PC-3 (cell line): Measurements from ENCODE around the gene MAPK8. TPM values are rescaled to one million over a fixed set of nuclear protein-coding genes. Genes with fewer than 3 reads are reported as not detected.

Experiments used
- ATAC-seq: fragments of 200-7000 bp; cut with Tn5 transposase; 2 replicates; pipeline ENCODE4 v1.9.1; 2020; ENCODE audit warnings: mild to moderate bottlenecking, moderate library complexity
- BruUV-seq: library from RNA; stranded (reverse); fragments of 400-500 nt; replicated peaks from 2 replicates; lab custom pipeline; 2021; lab: Mats Ljungman, UMichigan
- CTCF ChIA-PET: fragments of 300-600 bp; sonication (Branson Sonifier 250); formaldehyde crosslinking; loops from one replicate; lab custom pipeline; 2022; ENCODE audit warnings: antibody characterized with exemption; lab: Charles Lee
- POLR2A ChIA-PET: fragments of 300-600 bp; sonication (Branson Sonifier 250); formaldehyde crosslinking; loops from one replicate; lab custom pipeline; 2022; ENCODE audit warnings: antibody characterized with exemption; ENCODE audit not compliant: unreplicated experiment; lab: Charles Lee
- DNase-seq: peaks from one replicate; pipeline ENCODE4 v3.0.0-alpha.2; 2015
- H2AFZ ChIP-seq: fragments of 300-600 bp; sonication (generic); 2 replicates; pipeline ENCODE4 v1.6.0; 2016; ENCODE audit warnings: antibody characterized with exemption, low read length
- H3F3A ChIP-seq: fragments of 300-600 bp; sonication (generic); one replicate; pipeline ENCODE4 v1.6.0; 2017; ENCODE audit warnings: antibody characterized with exemption, low read length, control low read depth, mild to moderate bottlenecking; ENCODE audit not compliant: unreplicated experiment
- H3K27ac ChIP-seq: fragments of 300-600 bp; sonication (generic); 2 replicates; pipeline ENCODE4 v1.5.1; 2016; ENCODE audit warnings: mild to moderate bottlenecking, low read length
- H3K27me3 ChIP-seq: fragments of 300-600 bp; sonication (generic); 2 replicates; pipeline ENCODE4 v1.6.1; 2016; ENCODE audit warnings: low read length, mixed read lengths
- H3K36me3 ChIP-seq: fragments of 300-600 bp; sonication (generic); 2 replicates; pipeline ENCODE4 v1.6.1; 2016; ENCODE audit warnings: low read depth, mixed run types, low read length, mixed read lengths
- H3K4me1 ChIP-seq: fragments of 300-600 bp; sonication (generic); 2 replicates; pipeline ENCODE4 v1.5.1; 2016; ENCODE audit warnings: low read length; ENCODE audit not compliant: insufficient read depth
- H3K4me2 ChIP-seq: fragments of 300-600 bp; sonication (generic); 2 replicates; pipeline ENCODE4 v1.6.0; 2016; ENCODE audit warnings: low read length
- H3K4me3 ChIP-seq: fragments of 300-600 bp; sonication (generic); 2 replicates; pipeline ENCODE4 v1.5.1; 2016; ENCODE audit warnings: mild to moderate bottlenecking, low read length, mixed read lengths
- H3K79me2 ChIP-seq: fragments of 300-600 bp; sonication (generic); 2 replicates; pipeline ENCODE4 v1.6.1; 2017; ENCODE audit warnings: low read length, mixed read lengths
- H3K9ac ChIP-seq: fragments of 300-600 bp; sonication (generic); 2 replicates; pipeline ENCODE4 v1.6.0; 2016; ENCODE audit warnings: mild to moderate bottlenecking, low read length
- H3K9me2 ChIP-seq: fragments of 300-600 bp; sonication (generic); replicated peaks from 2 replicates; pipeline ENCODE4 v1.6.1; 2016; ENCODE audit warnings: mixed run types, low read length, mixed read lengths
- H3K9me3 ChIP-seq: fragments of 300-600 bp; sonication (generic); 2 replicates; pipeline ENCODE4 v1.6.1; 2016; ENCODE audit warnings: low read length, mixed read lengths
- H4K20me1 ChIP-seq: fragments of 300-600 bp; sonication (generic); 2 replicates; pipeline ENCODE4 v1.6.1; 2016; ENCODE audit warnings: low read length, mixed read lengths
- EZH2 ChIP-seq: fragments of 300-600 bp; sonication (generic); IDR thresholded peaks from one replicate; pipeline ENCODE4 v1.6.1; 2017; ENCODE audit warnings: antibody characterized with exemption, mild to moderate bottlenecking, low read length; ENCODE audit not compliant: unreplicated experiment
- EZH2phosphoT487 ChIP-seq: fragments of 300-600 bp; sonication (generic); IDR thresholded peaks from 2 replicates; pipeline ENCODE4 v1.6.1; 2018; ENCODE audit warnings: mild to moderate bottlenecking, antibody characterized with exemption, low read length, borderline replicate concordance
- intact Hi-C: fragments of 100-400 bp; cut with micrococcal nuclease; formaldehyde crosslinking; loops from 2 replicates; pipeline ENCODE4 v1.9.0; 2023
- total RNA-seq: library from RNA; depleted of rRNA; stranded (reverse); fragments of >200 nt; gene quantifications from 2 replicates; pipeline ENCODE4 v1.2.3, GENCODE V29; 2014
- TF ChIP-seq, protein P1 (sequence below): fragments of 300-600 bp; sonication (generic); conservative IDR thresholded peaks from 2 replicates; pipeline ENCODE4 v1.5.1; 2017; ENCODE audit warnings: antibody characterized with exemption, low read depth, mild to moderate bottlenecking, low read length

MAPK8 gene
- total RNA-seq, 1 experiment from 2014 or later = 26.6 TPM

DNA sequence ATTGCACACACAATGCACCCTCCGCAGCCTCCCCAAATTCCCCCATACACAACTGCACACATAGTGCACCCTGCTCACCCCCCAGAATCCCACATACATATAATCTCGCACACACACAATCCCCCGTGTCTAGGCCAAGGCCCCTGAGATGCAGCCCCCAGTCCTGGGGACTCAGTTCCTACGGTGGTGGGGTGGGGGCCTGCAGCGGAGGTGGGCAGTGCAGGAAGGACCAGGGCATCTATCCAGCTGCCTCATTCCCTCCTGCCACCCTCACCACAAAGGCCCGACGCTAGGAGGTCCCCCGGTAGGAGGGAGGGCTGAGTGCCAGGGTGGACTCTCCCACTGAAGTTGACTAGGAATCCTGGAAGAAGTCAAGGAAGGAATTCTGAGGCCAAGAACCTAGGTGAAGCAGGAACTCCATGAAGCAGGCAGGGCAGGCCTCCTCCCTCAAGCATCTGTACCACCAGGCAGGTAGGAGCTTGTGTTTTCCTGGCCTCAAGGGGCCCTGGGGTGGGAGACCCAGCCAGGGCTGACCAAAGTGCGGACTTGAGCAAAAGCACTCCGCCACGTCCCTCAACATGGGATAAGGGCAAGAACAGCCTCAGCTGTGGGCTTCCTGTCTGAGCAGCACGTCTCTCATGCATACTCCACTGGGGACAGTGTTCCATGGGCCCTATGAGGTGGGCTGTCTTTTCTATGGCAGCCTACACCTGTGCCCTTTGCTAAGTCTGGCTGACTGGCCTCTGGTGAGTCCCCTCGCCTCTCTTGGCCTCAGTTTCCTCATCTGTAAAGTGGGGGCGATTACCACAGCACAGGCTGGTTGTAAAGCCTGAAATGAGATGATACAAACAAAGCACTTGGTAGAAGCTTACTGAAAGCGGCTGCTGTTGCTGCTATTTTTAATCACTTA lies 145.7 kb downstream of the MAPK8 start:
- Histone ChIP-seq H4K20me1 (no peaks in the 10 kb centered on the region), H3K9ac (no peak overlapping the region), H3K9me2 (no peaks in the 10 kb centered on the region), H3K4me2 (no peak overlapping the region), H3K27ac (no peak overlapping the region), H2AFZ (no peak overlapping the region), H3K79me2 (no peaks in the 10 kb centered on the region), H3K36me3 (no peaks in the 10 kb centered on the region), H3K9me3 (no peaks in the 10 kb centered on the region), H3F3A (no peaks in the 10 kb centered on the region), H3K27me3 (no peaks in the 10 kb centered on the region), H3K4me3 (no peak overlapping the region), H3K4me1 (peaks cover 5% of the 10 kb centered on the region; the same call in 1 of the 2 replicates)
- CTCF ChIA-PET = no interaction called here
- ATAC-seq = no peak
- POLR2A ChIA-PET = no interaction called here
- no peak for DNase-seq
- intact Hi-C loops = no loop called here
- TF ChIP-seq EZH2 = no peak
- BruUV-seq = no TSS peak

DNA sequence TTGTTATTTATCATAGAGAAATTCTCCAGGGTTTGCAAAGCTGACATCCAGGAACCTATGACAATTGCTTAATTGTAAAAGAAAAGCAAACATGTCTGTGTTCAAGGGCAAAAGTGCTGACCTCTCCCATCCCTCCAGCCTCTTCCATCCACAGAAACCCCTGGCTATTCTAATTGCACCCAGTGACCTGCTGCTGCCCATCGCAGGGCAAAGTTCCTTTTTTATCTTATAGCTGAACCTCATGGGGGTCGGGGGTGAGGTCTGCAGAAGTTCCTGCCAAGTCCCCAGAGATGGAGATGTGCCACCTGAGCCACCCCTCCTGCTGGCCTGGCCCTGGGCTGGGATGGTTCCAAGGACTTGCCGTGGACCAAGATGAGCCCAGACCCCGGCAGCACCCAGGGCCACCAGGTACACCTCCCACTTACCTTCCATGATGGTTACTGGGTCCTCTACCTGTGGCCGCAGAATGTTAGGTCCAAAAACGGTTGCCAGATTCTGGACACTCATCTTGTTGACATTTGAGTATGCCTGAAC lies 146.5 kb downstream of the MAPK8 start:
- Histone ChIP-seq H3F3A (no peaks in the 10 kb centered on the region), H3K9me2 (no peaks in the 10 kb centered on the region), H3K9me3 (no peaks in the 10 kb centered on the region), H3K4me2 (no peak overlapping the region), H2AFZ (no peak overlapping the region), H3K79me2 (no peaks in the 10 kb centered on the region), H3K27ac (no peak overlapping the region), H4K20me1 (no peaks in the 10 kb centered on the region), H3K4me3 (no peak overlapping the region), H3K27me3 (no peaks in the 10 kb centered on the region), H3K9ac (no peak overlapping the region), H3K36me3 (no peaks in the 10 kb centered on the region), H3K4me1 (peaks cover 5% of the 10 kb centered on the region; the same call in 1 of the 2 replicates)
- intact Hi-C loops = no loop called here
- no peak for DNase-seq
- TF ChIP-seq, protein P1, sequence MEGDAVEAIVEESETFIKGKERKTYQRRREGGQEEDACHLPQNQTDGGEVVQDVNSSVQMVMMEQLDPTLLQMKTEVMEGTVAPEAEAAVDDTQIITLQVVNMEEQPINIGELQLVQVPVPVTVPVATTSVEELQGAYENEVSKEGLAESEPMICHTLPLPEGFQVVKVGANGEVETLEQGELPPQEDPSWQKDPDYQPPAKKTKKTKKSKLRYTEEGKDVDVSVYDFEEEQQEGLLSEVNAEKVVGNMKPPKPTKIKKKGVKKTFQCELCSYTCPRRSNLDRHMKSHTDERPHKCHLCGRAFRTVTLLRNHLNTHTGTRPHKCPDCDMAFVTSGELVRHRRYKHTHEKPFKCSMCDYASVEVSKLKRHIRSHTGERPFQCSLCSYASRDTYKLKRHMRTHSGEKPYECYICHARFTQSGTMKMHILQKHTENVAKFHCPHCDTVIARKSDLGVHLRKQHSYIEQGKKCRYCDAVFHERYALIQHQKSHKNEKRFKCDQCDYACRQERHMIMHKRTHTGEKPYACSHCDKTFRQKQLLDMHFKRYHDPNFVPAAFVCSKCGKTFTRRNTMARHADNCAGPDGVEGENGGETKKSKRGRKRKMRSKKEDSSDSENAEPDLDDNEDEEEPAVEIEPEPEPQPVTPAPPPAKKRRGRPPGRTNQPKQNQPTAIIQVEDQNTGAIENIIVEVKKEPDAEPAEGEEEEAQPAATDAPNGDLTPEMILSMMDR = no peak
- TF ChIP-seq EZH2 (no peak), EZH2phosphoT487 (no peak)
- no TSS peak for BruUV-seq
- no peak for ATAC-seq
- ChIA-PET POLR2A (no interaction called here), CTCF (no interaction called here)

DNA sequence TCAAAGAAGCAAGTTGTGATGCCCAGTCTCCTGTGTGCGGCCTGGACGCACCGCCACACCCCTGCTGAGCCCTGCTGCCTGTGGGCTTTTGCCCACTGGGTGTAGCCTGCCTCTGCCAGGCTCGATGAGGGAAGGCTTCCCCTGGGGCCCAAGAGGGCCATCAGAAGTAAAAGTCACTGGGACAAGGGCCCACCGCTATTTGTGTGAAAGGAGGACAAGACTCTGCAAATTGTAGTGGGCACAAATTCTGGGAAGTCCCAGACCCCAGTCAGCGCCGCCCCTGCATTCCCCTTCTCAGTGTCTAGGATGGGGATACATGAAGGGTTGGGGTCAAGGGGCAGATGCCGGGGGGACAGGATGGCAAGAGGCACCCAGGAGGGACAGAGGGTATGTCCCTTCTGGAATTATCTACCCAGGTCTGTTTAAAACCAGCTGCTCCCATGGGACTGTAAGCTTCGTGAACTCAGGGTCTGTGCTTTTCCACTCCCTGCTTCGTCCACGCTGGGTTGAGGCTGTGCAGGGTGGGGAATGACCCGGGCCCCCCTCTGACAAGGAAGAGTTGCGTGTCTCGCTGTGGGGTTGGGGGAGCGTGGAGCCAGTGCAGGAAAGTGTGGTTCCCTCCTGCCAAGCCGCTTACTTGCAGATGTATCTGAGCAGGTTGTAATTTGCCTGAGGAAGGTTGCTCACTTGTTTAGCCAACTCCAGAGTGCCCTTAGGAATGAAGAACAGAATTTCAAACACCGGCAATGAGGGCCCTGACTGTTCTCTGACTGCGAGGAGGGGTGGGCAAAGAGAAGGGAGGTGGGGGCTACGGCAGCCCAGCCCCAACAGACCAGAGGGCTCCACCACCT lies 147.2 kb downstream of the MAPK8 start:
- no peaks in the 10 kb centered on the region for H3K36me3 ChIP-seq
- TF ChIP-seq EZH2phosphoT487 = no peak
- TF ChIP-seq, protein P1 = no peak
- no peak for TF ChIP-seq EZH2
- peaks cover under 1% of the 10 kb centered on the region; the same call in 1 of the 2 replicates for H3K4me1 ChIP-seq
- no peak overlapping the region for H3K27ac ChIP-seq
- H3K79me2 ChIP-seq = no peaks in the 10 kb centered on the region
- intact Hi-C loops = no loop called here
- no peak overlapping the region for H3K4me2 ChIP-seq
- H4K20me1 ChIP-seq = no peaks in the 10 kb centered on the region
- CTCF ChIA-PET = no interaction called here
- no peak overlapping the region for H3K4me3 ChIP-seq
- DNase-seq (no peak), ATAC-seq (no peak)
- H3K9me3 ChIP-seq = no peaks in the 10 kb centered on the region
- no peaks in the 10 kb centered on the region for H3F3A ChIP-seq
- H3K9me2 ChIP-seq = no peaks in the 10 kb centered on the region
- H2AFZ ChIP-seq = no peak overlapping the region
- H3K27me3 ChIP-seq = no peaks in the 10 kb centered on the region
- no TSS peak for BruUV-seq
- POLR2A ChIA-PET = no interaction called here
- H3K9ac ChIP-seq = no peak overlapping the region
